ENCODE data around the gene BCCIP. TPM values are rescaled to one million over a fixed set of nuclear protein-coding genes. Genes with fewer than 3 reads are reported as not detected.

The BCCIP gene
- total RNA-seq, 1 experiment from 2014 or later: 49.3 TPM

DNA sequence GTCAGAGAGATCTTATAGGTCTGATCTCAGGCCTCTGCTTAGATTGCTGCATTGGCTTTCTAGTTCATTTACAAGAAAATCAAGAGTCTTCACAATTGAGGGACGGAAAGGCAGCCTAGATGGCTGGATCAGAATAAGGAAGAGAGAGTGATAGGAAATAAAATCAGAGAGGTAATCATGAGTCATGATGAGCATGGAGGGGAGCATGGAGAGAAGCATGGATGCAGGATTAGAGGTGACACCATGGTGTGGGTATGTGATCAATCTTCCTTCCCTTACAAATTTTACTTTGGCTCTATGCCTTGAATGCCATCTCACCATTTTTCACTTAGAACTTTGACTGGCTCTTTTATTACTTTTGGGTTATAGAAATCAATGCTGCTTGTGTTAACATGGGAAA, 1.4 kb downstream of the BCCIP start:
- no peak overlapping the region for H3K4me3 Mint-ChIP-seq (ENCODE audit: low read depth, unreplicated experiment)
- CTCF ChIA-PET: no interaction called here
- no peak overlapping the region for H3K27ac Mint-ChIP-seq (ENCODE audit: unreplicated experiment)
- no peak for DNase-seq
- BruUV-seq (replicated peaks): no TSS peak
- no peaks in the 10 kb centered on the region for H3K27me3 Mint-ChIP-seq (ENCODE audit: unreplicated experiment)
- peaks cover 15% of the 10 kb centered on the region for H3K4me1 Mint-ChIP-seq (ENCODE audit: low read depth, unreplicated experiment)
- TF ChIP-seq, protein P1, sequence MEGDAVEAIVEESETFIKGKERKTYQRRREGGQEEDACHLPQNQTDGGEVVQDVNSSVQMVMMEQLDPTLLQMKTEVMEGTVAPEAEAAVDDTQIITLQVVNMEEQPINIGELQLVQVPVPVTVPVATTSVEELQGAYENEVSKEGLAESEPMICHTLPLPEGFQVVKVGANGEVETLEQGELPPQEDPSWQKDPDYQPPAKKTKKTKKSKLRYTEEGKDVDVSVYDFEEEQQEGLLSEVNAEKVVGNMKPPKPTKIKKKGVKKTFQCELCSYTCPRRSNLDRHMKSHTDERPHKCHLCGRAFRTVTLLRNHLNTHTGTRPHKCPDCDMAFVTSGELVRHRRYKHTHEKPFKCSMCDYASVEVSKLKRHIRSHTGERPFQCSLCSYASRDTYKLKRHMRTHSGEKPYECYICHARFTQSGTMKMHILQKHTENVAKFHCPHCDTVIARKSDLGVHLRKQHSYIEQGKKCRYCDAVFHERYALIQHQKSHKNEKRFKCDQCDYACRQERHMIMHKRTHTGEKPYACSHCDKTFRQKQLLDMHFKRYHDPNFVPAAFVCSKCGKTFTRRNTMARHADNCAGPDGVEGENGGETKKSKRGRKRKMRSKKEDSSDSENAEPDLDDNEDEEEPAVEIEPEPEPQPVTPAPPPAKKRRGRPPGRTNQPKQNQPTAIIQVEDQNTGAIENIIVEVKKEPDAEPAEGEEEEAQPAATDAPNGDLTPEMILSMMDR (IDR thresholded peaks at IDR 0.05; ENCODE audit: unreplicated experiment): no peak
- H3K9me3 Mint-ChIP-seq (ENCODE audit: low read depth, unreplicated experiment): no peaks in the 10 kb centered on the region
- H3K36me3 Mint-ChIP-seq (ENCODE audit: insufficient read depth, unreplicated experiment): peaks cover 26% of the 10 kb centered on the region
- intact Hi-C loops (cut with micrococcal nuclease; ENCODE audit: unreplicated experiment): no loop called here

DNA sequence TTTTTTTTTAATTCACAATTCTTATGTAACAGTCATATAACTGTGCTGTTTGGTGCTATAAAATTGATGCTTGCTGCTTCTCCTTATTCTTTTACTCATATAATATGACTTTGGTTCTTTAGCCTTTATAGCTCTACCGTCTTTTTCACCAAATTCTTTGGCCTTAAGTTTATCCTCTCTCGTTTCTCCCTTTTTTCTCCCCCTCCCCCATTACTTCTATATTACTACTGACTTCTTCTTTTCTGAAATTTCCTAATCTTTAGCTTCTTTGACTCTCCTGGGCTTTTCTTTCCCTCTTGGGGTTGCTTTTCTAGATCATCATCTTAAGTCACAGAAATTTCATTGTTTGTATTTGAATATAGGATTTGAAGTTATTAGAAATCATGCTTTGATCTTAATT, 3.8 kb downstream of the BCCIP start:
- Mint-ChIP-seq H3K36me3 (ENCODE audit: insufficient read depth, unreplicated experiment) (peaks cover 23% of the 10 kb centered on the region), H3K4me3 (ENCODE audit: low read depth, unreplicated experiment) (no peak overlapping the region), H3K27ac (ENCODE audit: unreplicated experiment) (no peak overlapping the region), H3K27me3 (ENCODE audit: unreplicated experiment) (no peaks in the 10 kb centered on the region), H3K9me3 (ENCODE audit: low read depth, unreplicated experiment) (no peaks in the 10 kb centered on the region), H3K4me1 (ENCODE audit: low read depth, unreplicated experiment) (peaks cover 15% of the 10 kb centered on the region)
- CTCF ChIA-PET: no interaction called here
- DNase-seq: no peak
- no TSS peak for BruUV-seq (replicated peaks)
- intact Hi-C loops (cut with micrococcal nuclease; ENCODE audit: unreplicated experiment): no loop called here
- TF ChIP-seq, protein P1 (IDR thresholded peaks at IDR 0.05; ENCODE audit: unreplicated experiment): no peak

DNA sequence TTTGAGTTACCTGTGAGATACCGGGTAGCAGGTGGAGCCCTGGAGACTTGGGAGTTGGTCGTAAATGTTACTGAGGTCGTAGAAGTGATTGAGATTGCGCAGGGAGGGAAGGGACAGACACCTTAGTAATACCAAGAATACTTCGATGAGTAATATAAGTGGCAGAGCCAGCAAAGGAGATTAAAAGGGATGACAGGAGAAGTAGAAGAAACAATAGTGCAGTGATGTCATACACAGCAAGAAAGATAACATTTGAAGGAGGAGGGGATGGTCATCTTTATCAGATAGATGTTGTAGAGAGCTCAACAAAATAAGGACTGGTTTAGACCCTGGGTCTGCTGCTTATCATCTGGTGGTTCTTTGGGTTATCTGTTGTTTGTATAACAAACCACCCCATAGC, 5.0 kb downstream of the BCCIP start:
- intact Hi-C loops (cut with micrococcal nuclease; ENCODE audit: unreplicated experiment): no loop called here

DNA sequence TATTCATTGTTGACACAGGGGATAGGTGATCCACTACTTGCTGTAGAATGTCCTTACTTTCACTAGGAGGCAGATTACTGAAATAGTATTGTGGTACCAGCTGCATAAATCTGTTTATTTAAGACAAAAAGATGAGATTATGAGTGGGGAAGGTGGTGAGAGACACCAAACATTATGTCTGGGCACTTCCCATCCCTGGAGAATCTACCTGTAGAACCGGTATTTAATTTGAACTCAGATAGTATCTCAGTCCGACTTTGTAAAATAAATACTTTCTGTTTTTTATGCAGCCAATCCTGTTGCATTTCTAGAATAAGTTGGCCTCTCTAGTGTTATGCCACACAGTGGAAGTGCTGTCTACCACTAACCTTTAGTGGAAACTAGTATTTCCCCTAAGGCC, 13.4 kb downstream of the BCCIP start:
- CTCF ChIA-PET: no interaction called here
- Mint-ChIP-seq H3K27ac (ENCODE audit: unreplicated experiment) (no peak overlapping the region), H3K4me1 (ENCODE audit: low read depth, unreplicated experiment) (no peaks in the 10 kb centered on the region), H3K27me3 (ENCODE audit: unreplicated experiment) (no peaks in the 10 kb centered on the region), H3K36me3 (ENCODE audit: insufficient read depth, unreplicated experiment) (peaks cover 47% of the 10 kb centered on the region), H3K9me3 (ENCODE audit: low read depth, unreplicated experiment) (no peaks in the 10 kb centered on the region), H3K4me3 (ENCODE audit: low read depth, unreplicated experiment) (no peak overlapping the region)
- DNase-seq: no peak
- intact Hi-C loops (cut with micrococcal nuclease; ENCODE audit: unreplicated experiment): no loop called here
- no TSS peak for BruUV-seq (replicated peaks)
- TF ChIP-seq, protein P1 (IDR thresholded peaks at IDR 0.05; ENCODE audit: unreplicated experiment): no peak

More for the DNA sequence above, 5.0 kb downstream of the BCCIP start:
- H3K27me3 Mint-ChIP-seq (ENCODE audit: unreplicated experiment): no peaks in the 10 kb centered on the region
- no peak overlapping the region for H3K27ac Mint-ChIP-seq (ENCODE audit: unreplicated experiment)
- DNase-seq: no peak
- peaks cover 15% of the 10 kb centered on the region for H3K4me1 Mint-ChIP-seq (ENCODE audit: low read depth, unreplicated experiment)
- no peak overlapping the region for H3K4me3 Mint-ChIP-seq (ENCODE audit: low read depth, unreplicated experiment)
- no peaks in the 10 kb centered on the region for H3K9me3 Mint-ChIP-seq (ENCODE audit: low read depth, unreplicated experiment)
- BruUV-seq (replicated peaks): no TSS peak
- H3K36me3 Mint-ChIP-seq (ENCODE audit: insufficient read depth, unreplicated experiment): peaks cover 32% of the 10 kb centered on the region
- CTCF ChIA-PET: no interaction called here
- TF ChIP-seq, protein P1 (IDR thresholded peaks at IDR 0.05; ENCODE audit: unreplicated experiment): no peak
